ENCODE results near the gene AGAP3.

DNA sequence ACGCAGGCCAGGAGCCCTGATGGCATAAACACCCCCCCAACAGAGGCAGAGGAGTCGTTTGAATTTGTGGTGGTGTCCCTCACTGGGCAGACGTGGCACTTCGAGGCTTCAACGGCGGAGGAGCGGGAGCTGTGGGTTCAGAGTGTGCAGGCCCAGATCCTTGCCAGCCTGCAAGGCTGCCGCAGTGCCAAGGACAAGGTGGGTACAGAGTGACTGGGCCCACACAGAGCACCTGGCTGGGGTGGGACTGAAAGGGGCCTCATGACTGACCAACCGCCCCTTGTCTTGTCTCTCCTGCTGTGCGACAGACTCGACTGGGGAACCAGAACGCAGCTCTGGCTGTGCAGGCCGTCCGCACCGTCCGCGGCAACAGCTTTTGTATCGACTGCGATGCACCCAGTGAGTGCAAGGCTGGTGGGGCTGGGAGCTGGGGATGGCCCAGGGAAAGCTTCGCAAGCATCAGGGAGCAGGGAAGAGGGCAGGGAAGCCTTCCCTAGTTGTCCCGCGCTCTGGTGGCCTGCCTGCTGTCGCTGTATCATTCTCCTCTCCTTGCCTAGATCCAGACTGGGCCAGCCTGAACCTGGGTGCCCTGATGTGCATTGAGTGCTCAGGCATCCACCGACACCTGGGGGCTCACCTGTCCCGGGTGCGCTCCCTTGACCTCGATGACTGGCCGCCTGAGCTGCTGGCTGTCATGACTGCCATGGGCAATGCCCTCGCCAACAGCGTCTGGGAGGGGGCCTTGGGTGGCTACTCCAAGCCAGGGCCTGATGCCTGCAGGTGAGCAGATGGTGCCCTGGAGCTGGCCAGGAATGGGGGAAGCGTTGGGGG, 55.8 kb downstream of the AGAP3 start:
- no peak for TF ChIP-seq EZH2 (IDR thresholded peaks at IDR 0.05; ENCODE audit: borderline replicate concordance, insufficient read depth, low read depth, low read length, poor library complexity, severe bottlenecking)
- TF ChIP-seq, protein P1, sequence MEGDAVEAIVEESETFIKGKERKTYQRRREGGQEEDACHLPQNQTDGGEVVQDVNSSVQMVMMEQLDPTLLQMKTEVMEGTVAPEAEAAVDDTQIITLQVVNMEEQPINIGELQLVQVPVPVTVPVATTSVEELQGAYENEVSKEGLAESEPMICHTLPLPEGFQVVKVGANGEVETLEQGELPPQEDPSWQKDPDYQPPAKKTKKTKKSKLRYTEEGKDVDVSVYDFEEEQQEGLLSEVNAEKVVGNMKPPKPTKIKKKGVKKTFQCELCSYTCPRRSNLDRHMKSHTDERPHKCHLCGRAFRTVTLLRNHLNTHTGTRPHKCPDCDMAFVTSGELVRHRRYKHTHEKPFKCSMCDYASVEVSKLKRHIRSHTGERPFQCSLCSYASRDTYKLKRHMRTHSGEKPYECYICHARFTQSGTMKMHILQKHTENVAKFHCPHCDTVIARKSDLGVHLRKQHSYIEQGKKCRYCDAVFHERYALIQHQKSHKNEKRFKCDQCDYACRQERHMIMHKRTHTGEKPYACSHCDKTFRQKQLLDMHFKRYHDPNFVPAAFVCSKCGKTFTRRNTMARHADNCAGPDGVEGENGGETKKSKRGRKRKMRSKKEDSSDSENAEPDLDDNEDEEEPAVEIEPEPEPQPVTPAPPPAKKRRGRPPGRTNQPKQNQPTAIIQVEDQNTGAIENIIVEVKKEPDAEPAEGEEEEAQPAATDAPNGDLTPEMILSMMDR (IDR thresholded peaks at IDR 0.05): no peak
